Umbilical cord (tissue), 2 donors: ENCODE measurements around the gene SSR4. TPM values are rescaled to one million over a fixed set of nuclear protein-coding genes. Genes with fewer than 3 reads are reported as not detected.

Experiments used
- DNase-seq: peaks from one replicate; pipeline ENCODE4 v3.0.0-alpha.2; 2015; ENCODE audit warnings: low spot score
- total RNA-seq: library from RNA; depleted of rRNA; stranded (reverse); fragments of >200 nt; gene quantifications from one replicate; pipeline ENCODE4 v1.2.3, GENCODE V29; 2014; ENCODE audit warnings: low replicate concordance; ENCODE audit not compliant: insufficient read depth

The SSR4 gene
- total RNA-seq, 1 donor from 2014 or later: 135 TPM

DNA sequence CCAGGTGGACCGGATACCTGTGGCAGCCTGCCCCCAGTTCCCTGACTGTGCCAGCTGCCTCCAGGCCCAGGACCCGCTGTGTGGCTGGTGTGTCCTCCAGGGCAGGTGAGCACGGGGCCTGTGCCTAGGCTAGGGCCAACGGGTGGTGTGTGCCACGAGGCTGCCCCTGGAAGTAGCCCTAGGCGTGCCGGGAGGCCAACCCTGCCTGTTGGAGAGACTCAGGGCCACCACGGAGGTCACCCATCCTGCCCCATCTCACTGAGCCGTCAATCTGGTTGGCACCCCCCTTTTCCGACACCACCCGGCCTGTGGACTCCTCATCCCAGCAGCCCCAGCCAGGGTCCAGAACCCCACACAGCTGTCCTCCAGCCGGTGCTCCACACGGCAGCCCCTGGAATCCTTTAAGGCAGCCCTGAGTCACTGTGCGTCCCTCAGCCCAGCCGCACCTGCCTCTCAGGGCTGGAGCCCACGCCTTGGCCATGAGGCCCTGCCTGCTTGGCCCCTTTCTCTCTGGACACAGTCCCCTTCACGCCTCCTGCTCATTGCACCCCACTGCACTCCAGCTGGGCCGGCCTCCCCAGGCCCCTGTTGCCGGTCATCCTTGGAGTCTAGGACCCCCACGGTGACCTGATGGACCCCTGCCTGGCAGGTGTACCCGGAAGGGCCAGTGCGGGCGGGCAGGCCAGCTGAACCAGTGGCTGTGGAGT is 25.2 kb upstream of the SSR4 start:
- DNase-seq: no peak

DNA sequence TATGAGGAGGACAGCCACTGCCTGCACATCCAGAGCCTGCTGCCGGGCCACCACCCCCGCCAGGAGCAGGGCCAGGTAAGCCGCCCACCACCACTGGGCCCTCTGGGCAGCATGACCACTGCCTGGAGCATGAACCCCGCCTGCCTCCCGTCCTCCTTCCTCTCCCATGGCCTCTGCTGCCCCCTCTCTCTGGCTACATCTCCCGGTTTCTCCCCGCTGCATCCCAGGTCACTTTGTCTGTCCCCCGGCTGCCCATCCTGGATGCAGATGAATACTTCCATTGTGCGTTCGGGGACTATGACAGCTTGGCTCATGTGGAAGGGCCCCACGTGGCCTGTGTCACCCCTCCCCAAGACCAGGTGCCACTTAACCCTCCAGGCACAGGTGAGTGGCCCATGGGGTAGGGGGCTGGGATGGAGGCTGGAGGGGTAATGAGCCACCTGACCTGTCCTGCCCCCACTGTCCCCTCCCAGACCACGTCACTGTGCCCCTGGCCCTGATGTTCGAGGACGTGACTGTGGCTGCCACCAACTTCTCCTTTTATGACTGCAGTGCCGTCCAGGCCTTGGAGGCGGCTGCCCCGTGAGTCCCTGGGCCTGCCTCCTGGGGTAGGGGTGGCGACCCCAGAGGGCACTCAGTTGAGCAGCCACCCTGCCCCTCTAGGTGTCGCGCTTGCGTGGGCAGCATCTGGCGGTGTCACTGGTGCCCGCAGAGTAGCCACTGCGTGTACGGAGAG is 24.4 kb upstream of the SSR4 start:
- no peak for DNase-seq

DNA sequence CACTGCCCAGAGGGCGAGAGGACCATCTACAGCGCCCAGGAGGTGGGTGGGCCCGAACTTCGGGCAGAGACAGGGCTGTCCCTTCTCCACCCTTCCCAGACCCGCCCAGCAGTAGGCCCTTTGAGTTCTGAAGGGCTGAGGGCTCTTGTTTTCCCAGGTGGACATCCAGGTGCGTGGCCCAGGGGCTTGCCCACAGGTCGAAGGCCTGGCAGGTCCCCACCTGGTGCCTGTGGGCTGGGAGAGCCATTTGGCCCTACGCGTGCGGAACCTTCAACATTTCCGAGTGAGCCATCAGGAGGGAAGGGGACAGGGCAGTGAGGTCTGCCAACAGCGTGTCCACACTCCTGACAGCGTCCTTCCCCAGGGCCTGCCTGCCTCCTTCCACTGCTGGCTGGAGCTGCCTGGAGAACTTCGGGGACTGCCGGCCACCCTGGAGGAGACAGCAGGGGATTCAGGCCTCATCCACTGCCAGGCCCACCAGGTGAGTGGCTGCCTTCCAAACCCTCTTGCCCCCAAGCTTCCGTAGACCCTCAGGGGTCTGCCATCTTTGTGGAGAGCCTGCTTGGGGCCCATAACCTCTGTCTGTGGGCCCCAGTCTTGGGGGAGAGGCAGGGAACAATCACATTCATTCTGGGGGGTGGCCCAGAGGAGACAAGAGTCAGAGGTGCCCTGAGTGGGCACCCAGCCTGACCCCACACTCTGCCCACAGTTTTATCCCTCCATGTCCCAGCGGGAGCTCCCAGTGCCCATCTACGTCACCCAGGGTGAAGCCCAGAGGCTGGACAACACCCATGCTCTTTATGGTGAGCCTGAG is 23.7 kb upstream of the SSR4 start:
- DNase-seq: no peak

DNA sequence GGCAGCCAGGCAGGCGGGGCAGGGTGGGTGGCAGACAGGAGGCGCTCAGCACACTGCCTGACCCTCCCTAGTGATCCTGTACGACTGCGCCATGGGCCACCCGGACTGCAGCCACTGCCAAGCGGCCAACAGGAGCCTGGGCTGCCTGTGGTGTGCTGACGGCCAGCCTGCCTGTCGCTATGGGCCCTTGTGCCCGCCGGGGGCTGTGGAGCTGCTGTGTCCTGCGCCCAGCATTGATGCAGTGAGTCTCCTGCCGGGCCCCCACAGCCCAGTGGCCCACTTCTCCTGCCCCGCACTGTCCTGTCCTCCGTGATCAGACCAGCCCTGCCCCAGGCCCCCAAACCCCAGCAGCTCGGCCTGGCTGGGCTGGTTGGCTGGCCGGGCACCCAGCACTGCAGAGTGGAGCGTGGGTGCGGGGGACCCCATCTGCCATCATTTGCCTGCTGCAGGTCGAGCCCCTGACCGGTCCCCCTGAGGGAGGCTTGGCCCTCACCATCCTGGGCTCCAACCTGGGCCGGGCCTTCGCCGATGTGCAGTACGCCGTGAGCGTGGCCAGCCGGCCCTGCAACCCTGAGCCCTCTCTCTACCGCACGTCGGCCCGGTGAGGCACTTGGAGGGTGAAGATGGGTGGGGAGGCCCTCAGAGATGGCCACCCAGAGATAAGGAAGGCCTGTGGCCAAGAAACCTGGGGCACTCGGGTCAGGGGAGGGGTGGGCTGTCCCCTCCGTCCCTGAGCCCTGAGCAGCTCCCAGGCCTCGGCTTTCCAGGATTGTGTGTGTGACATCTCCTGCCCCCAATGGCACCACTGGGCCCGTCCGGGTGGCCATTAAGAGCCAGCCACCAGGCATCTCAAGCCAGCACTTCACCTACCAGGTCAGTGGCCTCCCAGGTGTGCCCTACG is 22.8 kb upstream of the SSR4 start:
- DNase-seq: no peak

DNA sequence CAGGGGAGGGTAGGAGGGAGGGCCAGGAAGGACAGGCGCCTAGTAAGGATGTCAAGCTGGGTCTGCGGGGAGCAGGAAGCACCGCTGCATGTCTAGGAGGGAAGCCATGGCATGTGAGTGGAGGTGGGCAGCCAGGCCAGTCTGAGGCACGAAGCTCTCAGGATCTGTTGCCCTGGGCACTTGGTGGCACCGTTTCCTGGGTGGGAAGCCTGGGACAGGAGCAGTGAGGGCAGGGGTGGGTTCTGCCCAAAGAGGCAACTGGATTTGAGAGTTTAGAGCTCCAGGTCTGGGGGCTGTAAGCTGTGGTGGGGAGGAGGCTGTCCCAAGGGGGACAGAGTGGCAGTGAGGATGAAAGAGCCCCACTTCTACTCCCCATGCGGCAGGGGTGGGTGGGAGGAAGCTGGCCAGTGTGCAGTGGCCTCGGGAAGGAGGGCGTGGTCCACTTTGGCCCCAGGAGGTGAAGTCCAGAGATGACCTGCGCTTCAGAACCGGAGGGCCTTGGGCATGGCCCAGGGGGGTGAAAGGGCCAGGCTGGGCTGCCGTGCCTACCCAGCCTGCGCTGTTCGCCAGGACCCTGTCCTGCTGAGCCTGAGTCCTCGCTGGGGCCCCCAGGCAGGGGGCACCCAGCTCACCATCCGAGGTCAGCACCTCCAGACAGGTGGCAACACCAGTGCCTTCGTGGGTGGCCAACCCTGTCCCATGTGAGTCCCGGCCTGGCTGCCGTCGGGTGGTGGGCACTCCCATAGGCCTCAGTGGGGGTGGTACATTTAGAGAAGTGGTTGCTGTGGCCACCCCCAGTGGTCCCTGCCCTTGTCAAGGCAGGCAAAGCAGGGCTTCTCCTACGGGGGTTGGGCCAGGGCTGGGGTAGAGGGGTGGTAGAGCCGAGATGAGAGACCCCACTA is 21.9 kb upstream of the SSR4 start:
- no peak for DNase-seq

DNA sequence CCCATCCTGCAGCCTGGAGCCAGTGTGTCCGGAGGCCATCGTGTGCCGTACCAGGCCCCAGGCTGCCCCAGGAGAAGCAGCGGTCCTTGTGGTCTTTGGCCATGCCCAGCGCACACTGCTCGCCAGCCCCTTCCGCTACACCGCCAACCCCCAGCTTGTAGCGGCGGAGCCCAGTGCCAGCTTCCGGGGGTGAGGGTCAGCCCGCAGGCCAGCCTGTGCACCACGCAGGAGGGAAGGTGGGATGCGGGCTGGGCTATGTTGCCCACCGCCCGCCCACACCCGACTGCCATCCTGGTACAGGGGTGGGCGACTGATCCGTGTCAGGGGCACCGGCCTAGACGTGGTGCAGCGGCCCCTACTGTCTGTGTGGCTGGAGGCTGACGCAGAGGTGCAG is 21.3 kb upstream of the SSR4 start:
- DNase-seq: no peak

DNA sequence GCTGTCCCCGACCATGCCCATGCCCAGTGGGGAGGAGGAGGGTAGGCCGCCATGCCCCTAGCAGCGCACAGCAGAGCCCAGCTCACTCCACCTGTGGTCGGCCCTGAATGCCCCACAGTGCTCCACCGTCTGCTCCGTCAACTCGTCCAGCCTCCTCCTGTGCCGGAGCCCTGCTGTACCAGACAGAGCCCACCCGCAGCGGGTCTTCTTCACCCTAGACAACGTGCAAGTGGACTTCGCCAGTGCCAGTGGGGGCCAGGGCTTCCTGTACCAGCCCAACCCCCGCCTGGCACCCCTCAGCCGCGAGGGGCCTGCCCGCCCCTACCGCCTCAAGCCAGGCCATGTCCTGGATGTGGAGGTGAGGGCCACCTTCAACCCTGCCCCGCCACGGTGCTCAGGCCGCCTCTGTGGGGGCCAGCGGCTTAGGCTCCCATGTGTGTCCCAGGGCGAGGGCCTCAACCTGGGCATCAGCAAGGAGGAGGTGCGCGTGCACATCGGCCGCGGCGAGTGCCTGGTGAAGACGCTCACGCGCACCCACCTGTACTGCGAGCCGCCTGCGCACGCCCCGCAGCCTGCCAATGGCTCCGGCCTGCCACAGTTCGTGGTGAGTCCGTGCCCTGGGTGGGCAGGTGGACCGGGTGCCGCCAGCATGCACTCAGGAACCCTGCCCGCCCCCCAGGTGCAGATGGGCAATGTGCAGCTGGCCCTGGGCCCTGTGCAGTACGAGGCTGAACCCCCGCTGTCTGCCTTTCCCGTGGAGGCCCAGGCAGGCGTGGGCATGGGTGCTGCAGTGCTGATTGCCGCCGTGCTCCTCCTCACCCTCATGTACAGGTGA is 20.5 kb upstream of the SSR4 start:
- DNase-seq: no peak

DNA sequence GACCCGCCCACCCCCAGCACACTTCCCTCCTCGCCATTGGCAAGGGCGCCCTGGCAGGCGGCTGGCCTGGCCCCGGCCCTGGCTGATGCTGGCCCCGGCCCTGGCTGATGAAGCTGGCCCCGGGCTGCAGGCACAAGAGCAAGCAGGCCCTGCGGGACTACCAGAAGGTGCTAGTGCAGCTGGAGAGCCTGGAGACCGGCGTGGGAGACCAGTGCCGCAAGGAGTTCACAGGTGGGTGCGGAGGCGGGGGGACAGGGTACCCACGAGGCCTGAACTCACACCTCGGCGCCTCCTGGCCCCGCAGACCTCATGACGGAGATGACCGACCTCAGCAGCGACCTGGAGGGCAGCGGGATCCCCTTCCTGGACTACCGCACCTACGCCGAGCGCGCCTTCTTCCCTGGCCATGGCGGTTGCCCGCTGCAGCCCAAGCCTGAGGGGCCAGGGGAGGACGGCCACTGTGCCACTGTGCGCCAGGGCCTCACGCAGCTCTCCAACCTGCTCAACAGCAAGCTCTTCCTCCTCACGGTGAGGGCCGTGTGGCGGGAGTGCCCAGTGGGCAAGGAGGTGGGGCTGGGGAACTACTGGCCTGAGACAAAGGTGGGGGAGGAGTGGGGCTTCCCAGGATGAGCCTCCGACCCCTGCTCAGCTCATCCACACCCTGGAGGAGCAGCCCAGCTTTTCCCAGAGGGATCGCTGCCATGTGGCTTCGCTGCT is 19.7 kb upstream of the SSR4 start:
- DNase-seq: no peak

DNA sequence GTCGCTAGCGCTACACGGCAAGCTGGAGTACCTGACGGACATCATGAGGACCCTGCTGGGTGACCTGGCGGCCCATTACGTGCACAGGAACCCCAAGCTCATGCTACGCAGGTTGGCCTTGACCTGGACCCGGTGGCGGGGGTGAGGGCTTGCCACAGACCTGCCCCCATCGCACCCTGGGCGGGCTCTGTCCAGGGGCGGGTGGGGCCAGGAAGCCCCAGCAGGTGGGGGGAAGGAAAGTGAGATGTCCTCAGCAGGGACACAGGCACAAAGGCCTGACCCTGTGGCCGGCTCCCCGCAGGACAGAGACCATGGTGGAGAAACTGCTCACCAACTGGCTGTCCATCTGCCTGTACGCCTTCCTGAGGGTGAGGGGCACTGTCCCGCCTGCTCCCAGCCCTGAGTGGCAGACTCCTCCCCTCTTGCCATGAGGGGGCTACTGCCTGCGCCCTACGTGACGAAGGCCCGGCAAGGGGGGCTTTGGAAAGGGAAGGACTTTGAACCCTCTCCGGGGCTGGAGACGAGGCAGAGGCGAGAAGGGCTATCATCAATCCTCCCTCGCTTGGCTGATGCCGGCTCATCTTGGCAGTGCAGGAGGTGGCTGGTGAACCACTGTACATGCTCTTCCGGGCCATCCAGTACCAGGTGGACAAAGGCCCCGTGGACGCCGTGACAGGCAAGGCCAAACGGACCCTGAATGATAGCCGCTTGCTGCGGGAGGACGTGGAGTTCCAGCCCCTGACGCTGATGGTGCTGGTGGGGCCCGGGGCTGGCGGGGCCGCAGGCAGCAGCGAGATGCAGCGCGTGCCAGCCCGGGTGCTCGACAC is 19.0 kb upstream of the SSR4 start:
- DNase-seq: no peak

DNA sequence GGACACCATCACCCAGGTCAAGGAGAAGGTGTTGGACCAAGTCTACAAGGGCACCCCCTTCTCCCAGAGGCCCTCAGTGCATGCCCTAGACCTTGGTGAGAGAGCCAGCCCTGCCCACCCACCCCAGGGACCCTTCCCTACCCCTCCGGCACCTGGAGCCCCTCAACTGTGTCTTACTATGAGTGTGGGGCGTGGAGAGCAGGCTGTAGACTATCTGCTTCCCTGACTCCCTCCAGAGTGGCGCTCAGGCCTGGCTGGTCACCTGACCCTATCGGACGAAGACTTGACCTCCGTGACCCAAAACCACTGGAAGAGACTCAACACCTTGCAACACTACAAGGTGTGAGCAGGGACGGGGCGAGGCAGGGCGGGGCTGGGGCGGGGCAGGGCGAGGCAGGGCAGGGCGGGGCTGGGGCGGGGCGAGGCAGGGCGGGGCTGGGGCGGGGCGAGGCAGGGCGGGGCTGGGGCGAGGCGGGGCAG is 18.3 kb upstream of the SSR4 start:
- DNase-seq: no peak

DNA sequence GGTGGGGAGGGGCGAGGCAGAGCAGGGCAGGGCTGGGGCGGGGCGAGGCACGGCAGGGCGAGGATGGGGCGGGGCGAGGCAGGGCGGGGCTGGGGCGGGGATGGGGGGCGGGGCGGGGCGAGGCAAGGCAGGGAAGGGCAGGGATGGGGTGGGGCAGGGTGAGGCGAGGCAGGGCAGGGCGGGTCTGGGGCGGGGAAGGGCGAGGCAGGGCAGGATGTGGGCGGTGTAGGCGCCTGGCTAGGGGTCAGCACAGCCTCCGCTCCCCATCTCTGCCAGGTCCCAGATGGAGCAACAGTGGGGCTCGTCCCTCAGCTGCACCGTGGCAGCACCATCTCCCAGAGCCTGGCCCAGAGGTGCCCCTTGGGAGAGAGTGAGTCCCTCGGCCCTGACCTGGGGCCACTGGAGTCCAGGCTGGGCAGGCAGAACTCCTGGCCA is 17.8 kb upstream of the SSR4 start:
- no peak for DNase-seq

DNA sequence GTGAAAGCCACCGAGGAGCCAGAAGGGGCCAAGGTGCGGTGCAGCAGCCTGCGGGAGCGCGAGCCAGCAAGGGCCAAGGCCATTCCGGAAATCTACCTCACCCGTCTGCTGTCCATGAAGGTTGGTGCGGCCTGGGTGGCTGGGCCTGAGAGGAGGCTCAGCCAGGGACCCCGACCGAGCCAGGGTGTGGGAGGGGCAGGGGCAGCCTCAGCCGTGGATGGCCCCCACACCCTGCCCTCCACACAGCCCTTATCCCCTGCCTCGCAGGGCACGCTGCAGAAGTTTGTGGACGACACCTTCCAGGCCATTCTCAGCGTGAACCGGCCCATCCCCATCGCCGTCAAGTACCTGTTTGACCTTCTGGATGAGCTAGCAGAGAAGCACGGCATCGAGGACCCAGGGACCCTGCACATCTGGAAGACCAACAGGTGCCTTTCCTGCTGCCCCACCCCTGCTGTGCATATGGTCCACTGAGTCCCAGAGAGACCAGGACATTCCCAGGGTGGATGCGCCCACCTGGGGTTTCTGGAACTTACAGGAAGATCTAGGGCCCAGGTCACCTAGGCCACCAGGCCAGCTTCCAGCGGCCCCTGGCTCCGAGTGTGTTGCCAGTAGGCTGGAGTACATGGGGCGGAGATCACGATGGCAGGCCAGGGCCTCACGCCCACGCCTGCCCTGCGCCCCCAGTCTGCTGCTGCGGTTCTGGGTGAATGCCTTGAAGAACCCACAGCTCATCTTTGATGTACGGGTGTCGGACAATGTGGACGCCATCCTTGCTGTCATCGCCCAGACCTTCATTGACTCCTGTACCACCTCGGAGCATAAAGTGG is 17.0 kb upstream of the SSR4 start:
- DNase-seq: no peak

DNA sequence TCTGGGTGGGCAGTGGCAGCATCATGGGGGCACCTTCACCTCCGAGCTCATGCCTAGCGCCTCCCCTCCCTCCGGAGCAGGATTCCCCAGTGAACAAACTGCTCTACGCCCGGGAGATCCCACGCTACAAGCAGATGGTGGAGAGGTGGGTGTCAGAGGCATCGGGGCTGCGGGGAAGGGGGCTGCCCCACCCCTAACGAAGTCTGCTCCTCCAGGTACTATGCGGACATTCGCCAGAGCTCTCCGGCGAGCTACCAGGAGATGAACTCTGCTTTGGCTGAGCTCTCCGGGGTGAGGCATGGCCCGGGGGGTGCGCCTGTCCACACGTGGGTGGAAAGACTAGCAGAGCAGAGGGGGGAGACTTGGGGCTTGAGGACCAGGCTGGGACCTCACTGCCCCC is 16.3 kb upstream of the SSR4 start:
- DNase-seq: no peak

DNA sequence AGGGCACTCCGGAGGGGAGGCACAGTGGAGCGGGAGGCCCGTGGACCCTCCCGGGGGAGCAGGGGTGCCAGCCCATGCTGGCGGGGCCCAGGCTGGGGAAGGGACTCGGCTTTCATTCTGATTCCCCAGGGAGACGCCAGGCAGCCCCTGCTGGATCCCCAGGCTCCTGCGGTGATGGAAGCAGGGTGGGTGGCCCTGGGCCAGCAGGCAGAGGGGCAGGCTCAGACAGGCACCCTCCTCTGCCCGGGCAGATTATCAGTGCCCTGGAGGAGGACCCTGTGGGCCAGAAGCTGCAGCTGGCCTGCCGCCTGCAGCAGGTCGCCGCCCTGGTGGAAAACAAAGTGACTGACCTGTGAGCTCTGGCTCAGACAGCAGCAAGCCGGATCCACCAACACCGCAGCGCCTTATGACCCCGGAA is 15.8 kb upstream of the SSR4 start:
- no peak for DNase-seq

DNA sequence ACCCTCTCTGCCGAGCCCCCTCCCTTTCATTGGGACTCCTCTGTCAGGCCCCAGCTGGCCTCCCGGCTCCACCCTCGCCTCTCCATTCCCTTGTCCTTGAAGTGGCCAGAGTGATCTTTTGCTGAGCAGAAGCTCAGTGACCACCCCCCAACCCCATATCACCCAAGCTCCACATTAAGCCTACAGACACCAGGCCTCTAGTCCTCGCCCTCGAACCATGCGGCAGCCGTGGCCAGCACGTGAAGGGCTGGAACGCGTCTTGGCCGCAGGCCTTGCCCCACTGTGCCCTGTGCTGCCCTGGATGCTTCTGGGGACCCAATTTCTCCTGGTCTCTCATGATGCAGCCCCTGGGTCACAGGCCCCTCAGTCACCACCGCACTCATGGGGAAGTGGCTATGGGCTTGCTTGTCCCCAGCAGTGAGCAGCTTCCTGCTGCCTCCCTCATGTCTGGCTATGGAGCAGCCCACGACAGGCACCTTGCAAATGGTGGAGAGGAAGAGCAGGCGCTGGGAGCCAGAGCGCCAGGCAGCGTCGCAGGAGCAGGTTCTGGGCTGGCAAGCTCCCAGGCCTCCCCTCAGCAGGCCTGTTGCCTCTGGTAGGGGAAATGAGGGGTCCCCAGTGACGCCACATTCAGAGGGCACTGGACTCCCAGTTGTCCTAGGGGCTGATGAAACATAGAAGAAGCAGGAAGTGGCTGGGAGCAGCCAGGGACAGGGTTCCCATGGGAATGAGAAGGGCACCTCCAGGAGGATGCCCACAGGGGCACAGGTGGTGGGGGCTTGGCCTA is 14.4 kb upstream of the SSR4 start:
- no peak for DNase-seq
